Neural progenitor cell (in vitro differentiated cells): ENCODE measurements around the gene CELF4. TPM values are rescaled to one million over a fixed set of nuclear protein-coding genes. Genes with fewer than 3 reads are reported as not detected.

ENCODE experiments used
- DNase-seq: peaks from one replicate; pipeline ENCODE4 v3.0.0-alpha.2; 2016; ENCODE audit warnings: low spot score
- H2AFZ ChIP-seq: fragments of 200-600 bp; sonication (generic); replicated peaks from 2 replicates; pipeline ENCODE4 v1.6.1; 2016; ENCODE audit warnings: antibody characterized with exemption
- H3F3A ChIP-seq: fragments of 200-600 bp; sonication (generic); 2 replicates; pipeline ENCODE4 v1.6.1; 2016; ENCODE audit warnings: antibody characterized with exemption, low read depth
- H3K27ac ChIP-seq: fragments of 200-600 bp; sonication (generic); 2 replicates; pipeline ENCODE4 v1.5.1; 2016; ENCODE audit warnings: mild to moderate bottlenecking
- H3K27me3 ChIP-seq: fragments of 200-600 bp; sonication (generic); 2 replicates; pipeline ENCODE4 v1.6.1; 2016; ENCODE audit warnings: mild to moderate bottlenecking, moderate library complexity
- H3K36me3 ChIP-seq: fragments of 200-600 bp; sonication (generic); 2 replicates; pipeline ENCODE4 v1.5.1; 2016
- H3K4me1 ChIP-seq: fragments of 200-600 bp; sonication (generic); 2 replicates; pipeline ENCODE4 v1.6.1; 2016; ENCODE audit warnings: mixed run types
- H3K4me2 ChIP-seq: fragments of 200-600 bp; sonication (generic); 2 replicates; pipeline ENCODE4 v1.6.1; 2016
- H3K4me3 ChIP-seq: fragments of 200-600 bp; sonication (generic); 2 replicates; pipeline ENCODE4 v1.5.1; 2016
- H3K79me2 ChIP-seq: fragments of 200-600 bp; sonication (generic); 2 replicates; pipeline ENCODE4 v1.6.1; 2016; ENCODE audit warnings: low read depth
- H3K9ac ChIP-seq: fragments of 200-600 bp; sonication (generic); 2 replicates; pipeline ENCODE4 v1.6.1; 2016
- H3K9me3 ChIP-seq: fragments of 200-600 bp; sonication (generic); 2 replicates; pipeline ENCODE4 v1.5.1; 2016; ENCODE audit warnings: low read depth
- H4K20me1 ChIP-seq: fragments of 200-600 bp; sonication (generic); 2 replicates; pipeline ENCODE4 v1.6.1; 2016; ENCODE audit warnings: low read depth
- H3K27ac Mint-ChIP-seq: 3 replicates; pipeline ENCODE4 v1.8.0; 2021; ENCODE audit warnings: mixed read lengths
- H3K27me3 Mint-ChIP-seq: 2 replicates; pipeline ENCODE4 v1.8.0; 2022; ENCODE audit warnings: low read depth, mild to moderate bottlenecking, inconsistent platforms, moderate library complexity, mixed read lengths; ENCODE audit not compliant: insufficient read depth
- H3K36me3 Mint-ChIP-seq: 3 replicates; pipeline ENCODE4 v1.8.0; 2021; ENCODE audit warnings: mixed read lengths
- H3K4me1 Mint-ChIP-seq: 3 replicates; pipeline ENCODE4 v1.8.0; 2021; ENCODE audit warnings: mixed read lengths
- H3K4me3 Mint-ChIP-seq: 3 replicates; pipeline ENCODE4 v1.8.0; 2021; ENCODE audit warnings: mild to moderate bottlenecking, moderate library complexity, mixed read lengths
- H3K9me3 Mint-ChIP-seq: 3 replicates; pipeline ENCODE4 v1.8.0; 2020; ENCODE audit warnings: mixed read lengths
- EZH2 ChIP-seq: fragments of 200-600 bp; sonication (generic); IDR thresholded peaks from 2 replicates; pipeline ENCODE4 v1.6.1; 2017; ENCODE audit warnings: antibody characterized with exemption, mild to moderate bottlenecking, moderate library complexity
- EZH2phosphoT487 ChIP-seq: fragments of 200-600 bp; sonication (generic); IDR thresholded peaks from 2 replicates; pipeline ENCODE4 v1.6.1; 2017; ENCODE audit warnings: antibody characterized with exemption
- total RNA-seq: library from RNA; depleted of rRNA; stranded (reverse); fragments of >200 nt; gene quantifications from 2 replicates; pipeline ENCODE4 v1.2.3, GENCODE V29; 2015; ENCODE audit warnings: low replicate concordance
- TF ChIP-seq, protein P1 (sequence below): fragments of 200-600 bp; sonication (generic); IDR thresholded peaks from 2 replicates; pipeline ENCODE4 v1.5.1; 2017; ENCODE audit warnings: antibody characterized with exemption, mild to moderate bottlenecking

The CELF4 gene
- total RNA-seq, 1 donor from 2014 or later = 1.8 TPM

GRCh38 chr18:37499044-37499443 is 66.6 kb downstream of the CELF4 start:
- H3K36me3 Mint-ChIP-seq = no peaks in the 10 kb centered on the region
- H3K9me3 Mint-ChIP-seq = no peaks in the 10 kb centered on the region
- Histone ChIP-seq H3F3A (no peaks in the 10 kb centered on the region), H3K36me3 (no peaks in the 10 kb centered on the region), H3K27me3 (no peaks in the 10 kb centered on the region), H3K4me1 (no peaks in the 10 kb centered on the region), H3K4me2 (no peak overlapping the region), H3K4me3 (no peak overlapping the region), H3K27ac (no peak overlapping the region), H3K9me3 (no peaks in the 10 kb centered on the region), H3K79me2 (no peaks in the 10 kb centered on the region), H2AFZ (no peak overlapping the region), H3K9ac (no peak overlapping the region), H4K20me1 (no peaks in the 10 kb centered on the region)
- peaks cover 6% of the 10 kb centered on the region for H3K27me3 Mint-ChIP-seq
- peak; percentile 38 for DNase-seq
- TF ChIP-seq, protein P1, sequence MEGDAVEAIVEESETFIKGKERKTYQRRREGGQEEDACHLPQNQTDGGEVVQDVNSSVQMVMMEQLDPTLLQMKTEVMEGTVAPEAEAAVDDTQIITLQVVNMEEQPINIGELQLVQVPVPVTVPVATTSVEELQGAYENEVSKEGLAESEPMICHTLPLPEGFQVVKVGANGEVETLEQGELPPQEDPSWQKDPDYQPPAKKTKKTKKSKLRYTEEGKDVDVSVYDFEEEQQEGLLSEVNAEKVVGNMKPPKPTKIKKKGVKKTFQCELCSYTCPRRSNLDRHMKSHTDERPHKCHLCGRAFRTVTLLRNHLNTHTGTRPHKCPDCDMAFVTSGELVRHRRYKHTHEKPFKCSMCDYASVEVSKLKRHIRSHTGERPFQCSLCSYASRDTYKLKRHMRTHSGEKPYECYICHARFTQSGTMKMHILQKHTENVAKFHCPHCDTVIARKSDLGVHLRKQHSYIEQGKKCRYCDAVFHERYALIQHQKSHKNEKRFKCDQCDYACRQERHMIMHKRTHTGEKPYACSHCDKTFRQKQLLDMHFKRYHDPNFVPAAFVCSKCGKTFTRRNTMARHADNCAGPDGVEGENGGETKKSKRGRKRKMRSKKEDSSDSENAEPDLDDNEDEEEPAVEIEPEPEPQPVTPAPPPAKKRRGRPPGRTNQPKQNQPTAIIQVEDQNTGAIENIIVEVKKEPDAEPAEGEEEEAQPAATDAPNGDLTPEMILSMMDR = peak; percentile 10
- no peak for TF ChIP-seq EZH2
- H3K4me3 Mint-ChIP-seq = peak overlapping the region; percentile 9
- peaks cover 8% of the 10 kb centered on the region for H3K4me1 Mint-ChIP-seq
- H3K27ac Mint-ChIP-seq = peak overlapping the region; percentile 24

DNA sequence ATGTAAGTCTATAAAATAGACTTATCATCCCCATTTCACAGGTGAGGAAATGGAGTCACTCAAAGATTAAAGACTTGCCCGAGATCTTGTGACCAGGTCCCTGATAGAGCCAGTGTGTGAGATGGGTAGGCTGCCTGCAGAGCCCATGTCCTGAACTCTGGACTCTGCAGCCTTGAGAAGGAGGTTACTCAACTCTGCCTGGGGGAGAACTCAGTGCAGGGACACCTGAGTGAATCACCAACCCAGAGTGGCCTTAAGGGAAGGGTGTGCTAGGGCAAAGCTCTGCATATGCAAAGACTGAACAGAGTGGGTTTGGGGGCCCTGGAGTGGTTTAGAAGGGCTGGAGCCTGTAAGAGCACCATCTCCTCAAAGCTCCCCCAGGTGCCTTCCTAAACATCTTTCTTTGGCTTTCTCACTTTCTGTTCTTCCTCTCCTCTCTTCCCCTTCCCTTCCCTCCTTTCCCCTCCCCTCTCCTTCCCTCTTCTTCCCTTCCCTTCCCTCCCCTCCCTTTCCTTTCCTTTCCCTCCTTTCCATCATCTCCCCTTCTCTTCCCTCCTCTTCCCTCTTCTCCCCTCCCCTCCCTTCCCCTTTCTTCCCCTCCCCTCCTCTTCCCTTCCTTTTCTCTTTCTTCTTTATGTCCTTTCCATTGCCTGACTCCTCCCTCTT is 67.6 kb downstream of the CELF4 start:
- Histone ChIP-seq H3K27me3 (no peaks in the 10 kb centered on the region), H3K4me1 (no peaks in the 10 kb centered on the region), H3K36me3 (no peaks in the 10 kb centered on the region), H3K9me3 (no peaks in the 10 kb centered on the region), H4K20me1 (no peaks in the 10 kb centered on the region), H3K4me3 (no peak overlapping the region), H3K79me2 (no peaks in the 10 kb centered on the region), H3K4me2 (no peak overlapping the region), H2AFZ (no peak overlapping the region), H3K9ac (no peak overlapping the region), H3K27ac (no peak overlapping the region), H3F3A (no peaks in the 10 kb centered on the region)
- H3K4me1 Mint-ChIP-seq = peaks cover 8% of the 10 kb centered on the region
- no peak for TF ChIP-seq EZH2phosphoT487
- TF ChIP-seq, protein P1 = no peak
- TF ChIP-seq EZH2 = no peak
- H3K9me3 Mint-ChIP-seq = no peaks in the 10 kb centered on the region
- no peak for DNase-seq
- H3K27ac Mint-ChIP-seq = no peak overlapping the region
- no peaks in the 10 kb centered on the region for H3K36me3 Mint-ChIP-seq
- H3K27me3 Mint-ChIP-seq = peaks cover 10% of the 10 kb centered on the region
- no peak overlapping the region for H3K4me3 Mint-ChIP-seq

DNA sequence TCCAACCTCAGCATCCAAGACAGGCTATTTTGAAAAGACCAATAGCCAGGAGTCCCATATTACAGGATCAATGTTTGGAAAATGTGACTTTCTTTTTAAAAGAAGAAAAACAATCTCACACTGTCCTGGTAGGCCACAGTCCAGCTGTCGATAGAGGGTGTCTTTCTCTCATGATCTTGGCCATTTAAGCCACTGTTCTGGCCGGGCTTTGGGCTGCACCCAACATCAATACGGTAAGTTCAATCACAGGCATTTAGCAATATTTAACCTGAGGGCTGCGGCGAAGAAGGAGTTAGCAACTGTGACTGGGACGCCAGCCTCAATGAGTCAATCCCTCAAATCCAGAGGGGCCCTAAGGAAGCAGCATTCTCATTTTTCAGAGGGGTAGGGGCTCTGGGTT is 69.0 kb downstream of the CELF4 start:
- H3K27me3 Mint-ChIP-seq = peaks cover 14% of the 10 kb centered on the region

More for the DNA sequence above, 69.0 kb downstream of the CELF4 start:
- no peak overlapping the region for H3K27ac Mint-ChIP-seq
- no peak overlapping the region for H3K4me3 ChIP-seq
- no peaks in the 10 kb centered on the region for H3K4me1 ChIP-seq
- H3K9ac ChIP-seq = no peak overlapping the region
- H3K4me1 Mint-ChIP-seq = peaks cover 8% of the 10 kb centered on the region
- no peak overlapping the region for H3K4me3 Mint-ChIP-seq
- no peaks in the 10 kb centered on the region for H3K79me2 ChIP-seq
- H3K36me3 ChIP-seq = no peaks in the 10 kb centered on the region
- no peak overlapping the region for H3K27ac ChIP-seq
- H3K36me3 Mint-ChIP-seq = no peaks in the 10 kb centered on the region
- H3K4me2 ChIP-seq = no peak overlapping the region
- H4K20me1 ChIP-seq = no peaks in the 10 kb centered on the region
- no peaks in the 10 kb centered on the region for H3F3A ChIP-seq
- no peak overlapping the region for H2AFZ ChIP-seq
- H3K27me3 ChIP-seq = no peaks in the 10 kb centered on the region
- H3K9me3 ChIP-seq = no peaks in the 10 kb centered on the region
- DNase-seq = no peak
- H3K9me3 Mint-ChIP-seq = no peaks in the 10 kb centered on the region
- TF ChIP-seq EZH2phosphoT487 (no peak), EZH2 (no peak)
- TF ChIP-seq, protein P1 = no peak
